GM18907 (cell line): ENCODE results near the gene MYO3B.

Experiments used
- ATAC-seq: cut with Tn5 transposase; IDR thresholded peaks from one replicate; pipeline ENCODE4 v1.9.1; 2021; ENCODE audit warnings: mild to moderate bottlenecking, moderate library complexity; ENCODE audit not compliant: unreplicated experiment

Gene MYO3B

GRCh38 chr2:170498619-170499018, 320.7 kb downstream of the MYO3B start:
- no peak for ATAC-seq

GRCh38 chr2:170500104-170500503, 322.2 kb downstream of the MYO3B start:
- ATAC-seq = no peak

GRCh38 chr2:170500770-170501169, 322.8 kb downstream of the MYO3B start:
- ATAC-seq = no peak

- no peak for ATAC-seq
Observed at GRCh38 chr2:170501421-170502043, 323.6 kb downstream of the MYO3B start.

GRCh38 chr2:170502361-170503130, 324.6 kb downstream of the MYO3B start:
- ATAC-seq = no peak

GRCh38 chr2:170503563-170503962, 325.6 kb downstream of the MYO3B start:
- ATAC-seq = no peak

- no peak for ATAC-seq
Observed at GRCh38 chr2:170503971-170504809, 326.2 kb downstream of the MYO3B start.

- no peak for ATAC-seq
Observed at GRCh38 chr2:170504810-170505145, 326.8 kb downstream of the MYO3B start.

- ATAC-seq = no peak
Observed at GRCh38 chr2:170505631-170506275, 327.8 kb downstream of the MYO3B start.

GRCh38 chr2:170509452-170510193, 331.7 kb downstream of the MYO3B start:
- no peak for ATAC-seq

GRCh38 chr2:170512266-170512665, 334.3 kb downstream of the MYO3B start:
- ATAC-seq = no peak

GRCh38 chr2:170514140-170514539, 336.2 kb downstream of the MYO3B start:
- no peak for ATAC-seq

GRCh38 chr2:170517538-170517937, 339.6 kb downstream of the MYO3B start:
- ATAC-seq = no peak

- ATAC-seq = no peak
Observed at GRCh38 chr2:170518911-170519310, 341.0 kb downstream of the MYO3B start.

GRCh38 chr2:170521299-170521698, 343.4 kb downstream of the MYO3B start:
- ATAC-seq = no peak

GRCh38 chr2:170523506-170523905, 345.6 kb downstream of the MYO3B start:
- no peak for ATAC-seq

GRCh38 chr2:170524828-170525565, 347.1 kb downstream of the MYO3B start:
- ATAC-seq = peak; percentile 72

GRCh38 chr2:170525566-170525900, 347.6 kb downstream of the MYO3B start:
- ATAC-seq = no peak

GRCh38 chr2:170530284-170530745, 352.4 kb downstream of the MYO3B start:
- ATAC-seq = peak; percentile 38
